ENCODE data around the gene RHBDD2.
"Not testable (repeated sequence)": the region's sequence is repeated elsewhere in the genome, so short reads cannot be mapped to it uniquely, and the experiment has no call there.

The RHBDD2 gene

GRCh38 chr7:75866489-75867389, 12.1 kb upstream of the RHBDD2 start:
- peak; percentile 90 for DNase-seq

- no peak for DNase-seq
These were observed 11.5 kb upstream of the RHBDD2 start for GRCh38 chr7:75867390-75867717.

- no peak for DNase-seq
These were observed 10.7 kb upstream of the RHBDD2 start for GRCh38 chr7:75868153-75868552.

GRCh38 chr7:75869776-75870379, 9.0 kb upstream of the RHBDD2 start:
- DNase-seq: no peak

- DNase-seq: no peak
These were observed 8.2 kb upstream of the RHBDD2 start for GRCh38 chr7:75870557-75871161.

DNA sequence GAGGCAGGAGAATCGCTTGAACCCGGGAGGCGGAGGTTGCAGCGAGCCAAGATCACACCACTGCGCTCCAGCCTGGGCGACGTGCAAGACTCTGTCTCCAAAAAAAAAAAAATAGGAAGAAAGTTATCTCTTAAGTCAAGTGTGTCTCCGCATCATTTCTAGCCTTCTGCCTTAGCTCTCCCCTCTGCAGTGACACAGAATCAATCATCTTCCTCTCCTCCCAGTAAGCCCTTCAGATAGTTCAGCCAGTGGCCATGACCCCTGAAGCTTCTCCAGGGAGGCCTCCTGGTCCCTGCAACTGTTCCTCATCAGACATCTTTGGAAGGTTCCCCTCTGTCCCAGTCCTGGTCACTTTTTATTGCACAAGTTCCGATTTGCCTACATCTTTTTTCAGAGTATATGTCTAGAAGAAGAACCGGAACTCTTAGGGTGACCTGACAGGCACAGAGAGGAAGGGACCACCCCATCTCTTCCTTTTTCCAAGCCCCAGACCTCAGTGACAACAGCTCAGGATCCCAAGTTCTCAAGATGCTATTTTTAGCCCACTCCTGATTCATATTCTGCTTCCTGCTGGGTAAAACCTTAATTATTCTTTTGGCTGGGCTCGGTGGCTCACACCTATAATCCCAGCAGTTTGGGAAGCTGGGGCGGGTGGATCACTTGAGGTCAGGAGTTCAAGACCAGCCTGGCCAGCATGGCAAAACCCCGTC, 6.6 kb upstream of the RHBDD2 start:
- no peak for DNase-seq

DNA sequence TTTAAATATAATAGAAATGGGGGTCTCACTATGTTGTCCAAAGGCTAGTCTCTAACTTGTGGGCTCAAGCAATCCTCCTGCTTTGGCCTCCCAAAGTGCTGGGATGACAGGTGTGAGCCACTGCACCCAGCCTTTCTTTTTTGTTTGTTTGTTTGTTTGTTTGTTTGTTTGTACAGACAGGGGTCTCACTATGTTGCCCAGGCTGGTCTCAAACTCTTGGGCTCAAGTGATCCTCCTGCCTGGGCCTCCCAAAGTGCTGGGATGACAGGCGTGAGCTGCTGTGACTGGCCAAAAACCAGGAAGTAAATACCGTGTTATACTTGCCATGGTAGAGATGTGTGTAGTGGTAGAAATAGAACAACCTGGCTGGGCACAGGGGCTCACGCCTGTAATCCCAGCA, 4.7 kb upstream of the RHBDD2 start:
- DNase-seq: not testable (repeated sequence)

DNA sequence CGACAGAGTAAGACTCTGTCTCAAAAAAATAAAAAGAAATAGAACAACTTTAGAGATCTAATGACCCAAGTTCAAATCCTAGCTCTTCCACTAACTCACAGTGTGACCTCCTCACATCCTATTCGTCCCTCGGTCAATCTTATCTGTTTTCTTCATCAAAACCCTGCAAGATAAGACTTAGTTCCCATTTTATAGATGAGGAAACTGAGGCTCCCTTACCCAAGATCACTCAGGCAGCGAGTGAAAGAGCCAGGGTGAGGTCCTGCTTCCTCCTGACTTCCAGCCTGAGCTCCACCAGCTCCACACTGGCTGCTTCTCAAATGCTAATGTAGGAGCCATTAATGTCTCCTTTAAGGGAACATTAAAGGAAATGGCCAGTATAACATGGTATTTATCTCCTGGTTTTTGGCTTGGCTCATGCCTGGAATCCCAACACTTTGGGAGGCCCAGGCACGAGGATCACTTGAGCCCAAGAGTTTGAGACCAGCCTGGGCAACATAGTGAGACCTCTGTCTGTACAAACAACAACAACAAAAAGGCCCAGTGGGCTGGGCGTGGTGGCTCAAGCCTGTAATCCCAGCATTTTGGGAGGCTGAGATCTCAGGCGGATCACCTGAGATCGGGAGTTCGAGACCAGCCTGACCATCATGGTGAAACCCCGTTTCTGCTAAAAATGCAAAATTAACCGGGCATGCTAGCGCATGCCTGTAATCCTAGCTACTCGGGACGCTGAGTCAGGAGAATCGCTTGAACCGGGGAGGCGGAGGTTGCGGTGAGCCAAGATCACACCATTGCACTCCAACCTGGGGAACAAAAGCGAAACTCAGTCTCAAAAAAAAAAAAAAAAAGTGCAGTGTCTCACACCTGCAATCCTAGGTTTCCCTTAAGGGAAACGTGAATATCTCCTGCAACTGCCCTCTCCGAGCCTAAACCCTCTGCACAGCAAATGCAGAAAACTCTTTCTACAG, 3.4 kb upstream of the RHBDD2 start:
- no peak for DNase-seq

DNA sequence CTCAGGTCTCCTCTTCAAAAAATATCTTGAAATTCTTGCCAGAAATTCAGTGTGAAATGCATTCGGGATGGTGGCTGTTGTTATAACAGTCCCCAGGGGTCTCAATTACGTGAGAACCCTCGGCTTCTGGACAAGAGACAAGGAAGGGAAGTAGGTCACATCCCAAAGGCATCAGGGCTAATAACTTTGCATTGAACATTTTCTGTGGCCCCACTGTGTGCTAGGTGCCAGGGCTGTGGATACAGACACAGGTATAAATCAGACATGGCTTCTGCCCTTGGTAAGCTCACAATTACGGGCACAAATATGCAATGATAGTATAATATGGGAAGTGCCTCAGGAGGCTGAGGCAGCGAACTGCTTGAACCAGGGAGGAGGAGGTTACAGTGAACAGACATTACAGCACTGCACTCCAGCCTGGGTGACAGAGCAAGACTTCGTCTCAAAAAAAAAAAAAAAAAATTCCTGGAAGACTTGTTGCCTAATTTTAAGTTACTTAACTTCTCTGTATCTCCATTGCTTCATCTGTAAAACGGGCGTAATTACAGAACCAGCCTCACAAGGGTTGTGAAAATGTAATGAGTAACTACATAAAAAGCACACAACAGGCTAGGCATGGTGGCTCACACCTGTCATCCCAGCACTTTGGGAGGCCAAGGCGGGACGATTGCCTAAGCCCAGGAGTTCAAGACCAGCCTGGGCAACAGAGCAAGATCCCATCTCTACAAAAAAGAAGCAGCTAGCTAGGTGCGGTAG, 2.5 kb upstream of the RHBDD2 start:
- no peak for DNase-seq

- no peak for DNase-seq
These were observed 494 bp upstream of the RHBDD2 start for GRCh38 chr7:75878312-75878768.

- peak; percentile 42 for DNase-seq
These were observed 944 bp downstream of the RHBDD2 start for GRCh38 chr7:75879771-75880184.

GRCh38 chr7:75880242-75880641, 1.4 kb downstream of the RHBDD2 start:
- no peak for DNase-seq

DNA sequence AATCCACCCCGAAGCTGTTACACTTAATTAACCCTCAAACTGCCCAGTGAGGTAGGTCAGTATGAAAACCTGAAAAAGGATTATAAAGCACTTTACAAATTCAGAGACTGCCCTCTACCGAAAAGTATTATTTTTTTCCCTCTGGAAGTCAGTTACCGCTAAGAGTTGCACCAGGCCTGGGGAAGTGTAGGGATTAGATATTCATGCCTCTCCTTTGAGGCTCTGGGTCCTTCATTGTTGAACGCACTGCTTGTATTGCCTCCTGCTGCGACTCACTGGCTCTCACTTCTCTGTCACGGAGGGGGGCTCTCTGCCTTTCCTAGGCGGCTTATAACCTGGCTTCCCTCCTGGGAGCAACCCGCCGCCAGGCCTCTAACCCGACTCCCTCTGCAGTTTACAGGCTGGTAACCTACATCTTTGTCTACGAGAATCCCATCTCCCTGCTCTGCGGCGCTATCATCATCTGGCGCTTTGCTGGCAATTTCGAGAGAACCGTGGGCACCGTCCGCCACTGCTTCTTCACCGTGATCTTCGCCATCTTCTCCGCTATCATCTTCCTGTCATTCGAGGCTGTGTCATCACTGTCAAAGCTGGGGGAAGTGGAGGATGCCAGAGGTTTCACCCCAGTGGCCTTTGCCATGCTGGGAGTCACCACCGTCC, 2.7 kb downstream of the RHBDD2 start:
- DNase-seq: no peak

- not testable (repeated sequence) for DNase-seq
These were observed 4.5 kb downstream of the RHBDD2 start for GRCh38 chr7:75883265-75883824.

DNA sequence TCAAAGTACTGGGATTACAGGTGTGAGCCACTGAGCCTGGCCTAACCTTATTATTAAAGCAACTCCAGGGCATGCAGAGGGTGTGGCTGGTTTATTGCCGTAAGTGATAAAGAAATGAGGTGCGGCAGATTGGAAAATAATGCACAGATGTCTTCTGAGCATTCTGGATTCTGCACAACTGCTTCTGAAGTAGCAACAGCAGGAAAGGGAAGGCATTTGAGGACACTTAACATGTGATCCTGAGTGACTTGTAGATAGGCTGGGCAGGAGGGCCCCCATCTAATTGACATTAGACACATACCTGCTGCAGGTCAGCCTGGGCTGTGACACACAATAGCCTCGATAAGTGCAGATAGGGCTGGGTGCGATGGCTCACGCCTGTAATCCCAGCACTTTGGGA, 5.6 kb downstream of the RHBDD2 start:
- DNase-seq: no peak

DNA sequence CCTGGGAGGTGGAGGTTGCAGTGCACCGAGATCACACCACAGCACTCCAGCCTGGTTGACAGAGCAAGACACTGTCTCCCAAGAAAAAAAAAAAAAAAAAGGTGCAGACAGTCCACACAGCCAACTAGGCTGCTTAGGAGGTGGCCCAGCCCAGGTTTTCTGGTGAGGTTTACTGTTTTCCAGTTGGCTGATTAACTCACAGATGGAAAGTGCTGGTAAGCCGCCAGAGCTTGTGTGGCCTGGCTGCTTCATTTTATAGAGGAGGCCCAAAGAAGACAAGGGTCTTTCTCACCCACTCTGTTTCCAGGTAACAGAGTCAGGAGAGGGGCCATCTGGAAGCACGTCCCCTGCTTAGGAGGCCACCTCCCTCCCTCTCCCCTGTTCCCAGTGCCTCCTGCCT, 6.2 kb downstream of the RHBDD2 start:
- no peak for DNase-seq

DNA sequence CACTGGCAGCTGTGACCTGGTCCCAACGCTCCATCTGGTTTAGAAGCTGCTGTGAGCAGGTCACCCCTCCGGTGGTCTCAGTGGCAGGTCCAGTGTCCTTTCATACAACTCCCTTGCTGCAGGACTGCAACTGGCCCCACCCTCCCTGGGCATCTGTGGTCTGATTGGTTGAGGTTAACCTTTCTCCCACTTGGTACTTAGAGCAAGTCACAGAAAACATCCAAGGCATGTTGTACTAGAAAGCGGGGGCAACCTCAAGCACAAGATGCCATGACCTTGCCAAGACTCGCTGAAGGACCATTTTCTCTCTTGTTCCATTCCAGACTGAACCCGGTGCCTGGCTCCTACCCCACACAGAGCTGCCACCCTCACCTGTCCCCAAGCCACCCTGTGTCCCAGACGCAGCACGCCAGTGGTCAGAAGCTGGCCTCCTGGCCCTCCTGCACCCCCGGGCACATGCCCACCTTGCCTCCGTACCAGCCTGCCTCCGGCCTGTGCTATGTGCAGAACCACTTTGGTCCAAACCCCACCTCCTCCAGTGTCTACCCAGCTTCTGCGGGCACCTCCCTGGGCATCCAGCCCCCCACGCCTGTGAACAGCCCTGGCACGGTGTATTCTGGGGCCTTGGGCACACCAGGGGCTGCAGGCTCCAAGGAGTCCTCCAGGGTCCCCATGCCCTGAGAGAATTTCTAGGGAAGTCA, 9.0 kb downstream of the RHBDD2 start:
- no peak for DNase-seq

DNA sequence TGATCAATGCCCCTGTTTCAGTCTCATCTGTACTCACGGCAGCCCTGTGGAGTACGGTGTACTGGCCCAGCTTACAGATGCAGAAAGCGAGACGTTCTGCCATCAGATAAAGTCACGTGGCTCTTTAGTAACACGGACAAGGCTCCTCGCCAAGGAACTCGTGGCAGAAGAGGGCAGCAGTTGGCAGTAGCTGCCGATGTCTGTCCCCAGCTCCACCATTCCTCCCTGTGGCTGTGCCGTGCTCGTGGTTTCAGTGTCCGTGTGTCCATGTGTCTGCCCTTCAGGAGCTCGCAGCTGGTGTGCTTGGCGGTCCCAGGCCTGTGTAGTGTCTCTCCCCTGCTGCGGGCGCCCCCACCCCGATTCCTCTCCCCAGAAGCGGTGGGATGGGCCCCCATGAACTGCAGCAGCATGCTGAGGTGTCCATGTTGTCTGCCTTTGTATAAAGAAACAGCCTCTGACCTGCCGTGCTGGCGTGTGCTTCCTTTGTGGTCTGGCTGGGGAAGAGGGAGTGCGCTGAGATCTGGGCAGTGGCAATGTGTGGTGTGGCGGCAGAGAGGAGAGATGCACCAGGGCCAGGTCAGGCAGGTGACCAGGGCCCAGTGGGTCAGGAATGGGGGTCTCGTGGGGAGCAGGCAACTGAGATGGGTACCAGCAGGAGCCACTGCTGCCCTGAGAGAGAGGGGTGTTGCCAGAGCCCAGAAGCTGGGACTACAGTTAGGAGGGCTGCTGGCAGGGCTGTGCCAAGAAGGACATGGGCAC, 9.8 kb downstream of the RHBDD2 start:
- DNase-seq: no peak

- peak; percentile 69 for DNase-seq
These were observed 10.5 kb downstream of the RHBDD2 start for GRCh38 chr7:75889223-75889825.

Data from DMS53 (cell line).